Ishikawa (cell line): Measurements from ENCODE around the gene TPM1.

Experiments
- CEBPB ChIP-seq: IDR thresholded peaks from 2 replicates; pipeline ENCODE4 v1.6.1; 2012
- CREB1 ChIP-seq: IDR thresholded peaks from 2 replicates; pipeline ENCODE4 v1.6.1; 2012; ENCODE audit warnings: low read depth
- EGR1 ChIP-seq: IDR thresholded peaks from 2 replicates; pipeline ENCODE4 v1.6.1; 2012
- EP300 ChIP-seq: IDR thresholded peaks from 2 replicates; pipeline ENCODE4 v1.6.1; 2012; ENCODE audit warnings: borderline replicate concordance
- FOXM1 ChIP-seq: IDR thresholded peaks from 2 replicates; pipeline ENCODE4 v1.6.1; 2012; ENCODE audit warnings: low read depth, borderline replicate concordance
- MAX ChIP-seq: IDR thresholded peaks from 2 replicates; pipeline ENCODE4 v1.6.1; 2012
- NFIC ChIP-seq: IDR thresholded peaks from 2 replicates; pipeline ENCODE4 v1.6.1; 2012
- RAD21 ChIP-seq: IDR thresholded peaks from 2 replicates; pipeline ENCODE4 v1.6.1; 2012; ENCODE audit warnings: low read depth
- REST ChIP-seq: IDR thresholded peaks from 2 replicates; pipeline ENCODE4 v1.6.1; 2012; ENCODE audit warnings: low read depth, mild to moderate bottlenecking
- TAF1 ChIP-seq: IDR thresholded peaks from 2 replicates; pipeline ENCODE4 v1.6.1; 2012; ENCODE audit warnings: low read depth, mild to moderate bottlenecking
- TCF12 ChIP-seq: IDR thresholded peaks from 2 replicates; pipeline ENCODE4 v1.6.1; 2012; ENCODE audit warnings: low read depth
- TEAD4 ChIP-seq: IDR thresholded peaks from 2 replicates; pipeline ENCODE4 v1.6.1; 2012
- USF1 ChIP-seq: IDR thresholded peaks from 2 replicates; pipeline ENCODE4 v1.6.1; 2012
- YY1 ChIP-seq: IDR thresholded peaks from 2 replicates; pipeline ENCODE4 v1.6.1; 2012; ENCODE audit warnings: low read depth
- ZBTB7A ChIP-seq: IDR thresholded peaks from 2 replicates; pipeline ENCODE4 v1.6.1; 2012; ENCODE audit warnings: low read depth

Gene TPM1

DNA sequence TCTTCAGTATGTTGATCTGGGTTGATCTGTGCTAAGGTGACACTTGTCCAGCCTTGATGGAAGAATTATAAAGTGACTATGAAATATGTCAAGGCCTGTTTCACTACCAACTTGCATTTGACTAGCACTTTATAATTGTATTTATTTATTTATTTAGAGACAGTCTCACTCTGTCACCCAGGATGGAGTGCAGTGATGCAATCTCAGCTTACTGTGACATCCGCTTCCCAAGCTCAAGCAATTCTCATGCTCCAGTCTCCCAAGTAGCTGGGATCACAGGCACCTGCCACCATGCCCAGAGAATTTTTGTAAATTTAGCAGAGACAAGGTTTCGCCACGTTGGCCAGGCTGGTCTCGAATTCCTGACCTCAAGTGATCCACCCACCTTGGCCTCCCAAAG lies 53.6 kb downstream of the TPM1 start:
- TF ChIP-seq RAD21 (no peak), CEBPB (no peak), NFIC (no peak), TEAD4 (no peak), FOXM1 (no peak), USF1 (no peak), EGR1 (no peak), EP300 (no peak), REST (no peak), YY1 (no peak), MAX (no peak), TCF12 (no peak), TAF1 (no peak), ZBTB7A (no peak)

- no peak for TF ChIP-seq NFIC
- no peak for TF ChIP-seq TCF12
- TF ChIP-seq MAX = no peak
- TF ChIP-seq CEBPB = no peak
- TF ChIP-seq USF1 = no peak
- no peak for TF ChIP-seq TEAD4
Measured at GRCh38 chr15:63103416-63103815, 60.9 kb downstream of the TPM1 start.

GRCh38 chr15:63104727-63105126 lies 62.2 kb downstream of the TPM1 start:
- no peak for TF ChIP-seq CREB1

DNA sequence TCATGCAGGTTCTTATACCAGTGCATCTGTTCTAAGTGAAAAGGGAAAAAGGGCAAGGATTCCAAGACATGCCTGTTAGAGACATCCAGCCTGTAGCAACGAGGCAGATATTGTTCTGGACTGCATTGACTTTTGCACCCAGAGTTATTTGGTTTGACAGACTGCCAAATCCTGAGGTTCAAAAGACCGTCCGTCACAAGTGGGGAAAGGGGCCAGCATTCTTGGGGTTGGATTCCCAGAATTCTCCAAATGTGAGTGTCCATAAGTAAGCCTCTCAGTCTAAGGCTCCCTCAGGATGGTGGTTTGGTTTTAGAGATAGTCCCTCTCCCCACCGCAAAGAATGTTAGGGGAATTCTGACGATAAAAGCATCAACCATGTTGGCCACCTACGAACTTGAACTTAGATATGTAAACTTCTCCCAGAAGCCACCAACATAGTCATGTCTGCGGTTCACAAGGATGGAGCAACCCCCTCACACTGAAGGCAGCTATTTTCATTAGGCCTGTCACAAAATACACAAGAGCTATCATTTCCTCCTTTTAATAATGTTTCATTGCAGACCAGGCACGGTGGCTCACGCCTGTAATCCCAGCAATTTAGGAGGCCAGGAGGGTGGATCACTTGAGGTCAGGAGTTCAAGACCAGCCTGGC lies 65.5 kb downstream of the TPM1 start:
- TF ChIP-seq NFIC = no peak
- no peak for TF ChIP-seq USF1
- TF ChIP-seq TEAD4 = no peak
- TF ChIP-seq CREB1 = no peak
- TF ChIP-seq YY1 = no peak
- TF ChIP-seq ZBTB7A = no peak
- no peak for TF ChIP-seq REST
- TF ChIP-seq EP300 = no peak
- TF ChIP-seq EGR1 = no peak
- TF ChIP-seq FOXM1 = no peak
- TF ChIP-seq TCF12 = no peak
- TF ChIP-seq CEBPB = no peak
- no peak for TF ChIP-seq RAD21
- TF ChIP-seq TAF1 = no peak
- TF ChIP-seq MAX = no peak

- TF ChIP-seq TEAD4 (no peak), TCF12 (no peak), REST (no peak), MAX (no peak), EP300 (no peak), YY1 (no peak), TAF1 (no peak), ZBTB7A (no peak), RAD21 (no peak), NFIC (no peak), EGR1 (no peak)
Measured at GRCh38 chr15:63109498-63109897, 67.0 kb downstream of the TPM1 start.
